HepG2 (cell line): ENCODE results near the gene TMED5.

ENCODE experiments used
- ATF4 ChIP-seq, 2 experiments: fragments of 450-650 bp in 1 of 2; sonication (generic) in 1 of 2; formaldehyde crosslinking; IDR thresholded peaks; 2 replicates each; pipeline versions ENCODE4 v1.5.0 to v1.8.0; 2020 to 2022; ENCODE audit warnings: mild to moderate bottlenecking in 1 of 2, missing genetic modification reagents in 1 of 2
- CTCF ChIP-seq: sonication (generic); formaldehyde crosslinking; IDR thresholded peaks from 2 replicates; pipeline ENCODE4 v1.5.0; 2020; ENCODE audit warnings: mild to moderate bottlenecking, missing genetic modification reagents, moderate library complexity
- GFI1 ChIP-seq: sonication (generic); formaldehyde crosslinking; IDR thresholded peaks from 2 replicates; pipeline ENCODE4 v1.5.0; 2020; ENCODE audit warnings: missing genetic modification reagents, mild to moderate bottlenecking, borderline replicate concordance
- POLR2A ChIP-seq, 2 experiments: IDR thresholded peaks; 2 replicates each; pipeline ENCODE4 v1.6.1; 2011; ENCODE audit warnings: low read depth in 2 of 2, low read length in 2 of 2, mild to moderate bottlenecking in 1 of 2, moderate library complexity in 1 of 2; ENCODE audit not compliant: insufficient read depth in 1 of 2
- ZNF281 ChIP-seq: sonication (generic); formaldehyde crosslinking; IDR thresholded peaks from 2 replicates; pipeline ENCODE4 v1.4.0; 2020; ENCODE audit warnings: missing genetic modification reagents, borderline replicate concordance

- no peak for TF ChIP-seq POLR2A (IDR thresholded peaks at IDR 0.05; ENCODE audit: insufficient read depth in 1 of 2, low read depth in 2 of 2, low read length in 2 of 2)
- no peak for TF ChIP-seq GFI1
- no peak for TF ChIP-seq ZNF281
- no peak for TF ChIP-seq ATF4 (CRISPR knock-in tag; IDR thresholded peaks at IDR 0.05)
- no peak for TF ChIP-seq CTCF (CRISPR knock-in tag)
Measured at GRCh38 chr1:93164816-93165215, 15.4 kb downstream of the TMED5 start.
